Measurements from ENCODE around the gene NR2C2AP. TPM values are rescaled to one million over a fixed set of nuclear protein-coding genes. Genes with fewer than 3 reads are reported as not detected.

NR2C2AP gene
- total and polyA plus RNA-seq, 9 donors = 8.8 to 27.2 (median 14.9) TPM

DNA sequence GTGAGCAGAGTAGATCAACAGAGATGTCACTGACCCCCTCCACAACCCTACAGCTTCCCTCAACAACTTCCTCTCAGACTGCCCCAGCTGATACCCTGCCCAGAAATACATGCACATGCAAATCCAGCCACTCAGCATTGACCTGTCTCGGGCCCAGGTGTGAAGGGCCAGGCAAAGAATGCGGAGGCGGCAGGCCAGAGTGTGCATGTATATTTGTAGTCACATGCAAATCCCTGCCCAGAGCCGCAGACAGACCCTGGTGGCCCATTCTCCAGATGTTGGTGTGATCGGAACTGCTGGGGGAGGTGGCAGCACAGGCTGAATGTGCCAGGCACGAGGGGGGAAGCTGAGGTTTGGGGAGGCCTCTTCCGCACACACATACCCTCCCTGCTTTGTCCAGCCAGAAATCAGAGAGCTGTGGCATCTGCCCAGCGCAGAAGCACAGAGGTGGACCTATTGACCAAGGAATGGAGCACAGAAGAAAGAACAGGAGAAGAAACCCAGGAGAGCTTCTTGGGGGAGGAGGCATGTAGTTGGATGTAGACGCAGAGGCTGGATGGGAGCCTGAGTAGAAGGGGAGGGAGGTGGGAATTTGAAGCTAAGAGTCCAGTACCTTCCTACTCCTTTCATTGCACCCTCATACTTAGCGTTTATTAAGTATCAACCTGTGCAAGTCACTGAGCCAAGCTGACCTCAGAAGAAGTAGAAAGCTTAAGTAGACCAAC, 47.6 kb downstream of the NR2C2AP start:
- 84 to 93% (median 89%) methylated on average over 10 of the region's 10 CpGs for WGBS, 3 donors
- H3K36me3 ChIP-seq = no peaks in the 10 kb centered on the region
- H3K4me3 ChIP-seq = no peak overlapping the region
- TF ChIP-seq EP300 (IDR thresholded peaks at IDR 0.05) = no peak
- no peak for TF ChIP-seq POLR2A (IDR thresholded peaks at IDR 0.05)
- TF ChIP-seq, protein P1, sequence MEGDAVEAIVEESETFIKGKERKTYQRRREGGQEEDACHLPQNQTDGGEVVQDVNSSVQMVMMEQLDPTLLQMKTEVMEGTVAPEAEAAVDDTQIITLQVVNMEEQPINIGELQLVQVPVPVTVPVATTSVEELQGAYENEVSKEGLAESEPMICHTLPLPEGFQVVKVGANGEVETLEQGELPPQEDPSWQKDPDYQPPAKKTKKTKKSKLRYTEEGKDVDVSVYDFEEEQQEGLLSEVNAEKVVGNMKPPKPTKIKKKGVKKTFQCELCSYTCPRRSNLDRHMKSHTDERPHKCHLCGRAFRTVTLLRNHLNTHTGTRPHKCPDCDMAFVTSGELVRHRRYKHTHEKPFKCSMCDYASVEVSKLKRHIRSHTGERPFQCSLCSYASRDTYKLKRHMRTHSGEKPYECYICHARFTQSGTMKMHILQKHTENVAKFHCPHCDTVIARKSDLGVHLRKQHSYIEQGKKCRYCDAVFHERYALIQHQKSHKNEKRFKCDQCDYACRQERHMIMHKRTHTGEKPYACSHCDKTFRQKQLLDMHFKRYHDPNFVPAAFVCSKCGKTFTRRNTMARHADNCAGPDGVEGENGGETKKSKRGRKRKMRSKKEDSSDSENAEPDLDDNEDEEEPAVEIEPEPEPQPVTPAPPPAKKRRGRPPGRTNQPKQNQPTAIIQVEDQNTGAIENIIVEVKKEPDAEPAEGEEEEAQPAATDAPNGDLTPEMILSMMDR (IDR thresholded peaks at IDR 0.05) = no peak
- no peaks in the 10 kb centered on the region for H3K9me3 ChIP-seq
- intact Hi-C loops (cut with DNase I) = no loop called here
- H3K27me3 ChIP-seq = no peaks in the 10 kb centered on the region
- no peak overlapping the region for H3K27ac ChIP-seq
- DNase-seq = no peak
- no peaks in the 10 kb centered on the region for H3K4me1 ChIP-seq (ENCODE audit: insufficient read depth)

DNA sequence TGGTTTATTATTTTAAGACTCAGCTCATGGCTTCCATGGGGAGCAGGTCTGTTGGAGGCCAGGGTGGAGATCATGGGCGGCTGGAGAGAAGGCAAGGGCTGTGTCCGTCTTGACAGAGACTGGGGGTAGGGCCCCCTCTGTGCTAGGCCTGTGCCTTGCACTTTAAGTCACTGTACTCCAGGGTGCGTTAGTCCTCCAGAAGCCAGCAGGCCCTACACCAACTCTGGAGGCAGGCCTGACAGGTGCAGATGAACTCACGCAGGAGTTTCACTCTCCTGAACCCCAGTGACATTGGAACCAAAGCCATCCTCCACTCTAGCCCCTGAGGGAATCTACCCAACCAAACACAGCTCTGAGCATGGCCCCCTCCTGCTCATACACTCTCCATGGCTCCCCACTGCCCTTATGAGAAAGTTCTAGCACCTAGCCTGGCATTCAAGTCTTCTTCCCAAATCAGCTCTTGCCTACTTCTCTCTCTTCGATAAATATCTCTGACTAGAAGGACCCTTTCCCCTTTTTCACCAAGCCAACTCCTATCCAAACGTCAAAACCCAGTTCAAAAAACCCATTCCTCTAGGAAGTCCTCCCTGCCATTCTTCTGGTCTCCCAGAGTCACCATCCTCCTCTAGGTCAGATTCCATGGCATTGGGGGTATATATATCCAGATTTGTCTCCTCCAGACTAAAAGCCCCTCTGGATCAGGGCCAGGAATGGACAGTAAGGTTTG, 48.3 kb downstream of the NR2C2AP start:
- H3K4me1 ChIP-seq (ENCODE audit: insufficient read depth) = no peaks in the 10 kb centered on the region
- TF ChIP-seq POLR2A (IDR thresholded peaks at IDR 0.05) (no peak), EP300 (IDR thresholded peaks at IDR 0.05) (no peak)
- TF ChIP-seq, protein P1 (IDR thresholded peaks at IDR 0.05) = no peak
- H3K4me3 ChIP-seq = no peak overlapping the region
- intact Hi-C loops (cut with DNase I) = no loop called here
- H3K27me3 ChIP-seq = no peaks in the 10 kb centered on the region
- 93 to 96% (median 93%) methylated on average over 6 of the region's 6 CpGs for WGBS, 3 donors
- H3K36me3 ChIP-seq = no peaks in the 10 kb centered on the region
- no peak overlapping the region for H3K27ac ChIP-seq
- no peaks in the 10 kb centered on the region for H3K9me3 ChIP-seq
- DNase-seq = no peak

DNA sequence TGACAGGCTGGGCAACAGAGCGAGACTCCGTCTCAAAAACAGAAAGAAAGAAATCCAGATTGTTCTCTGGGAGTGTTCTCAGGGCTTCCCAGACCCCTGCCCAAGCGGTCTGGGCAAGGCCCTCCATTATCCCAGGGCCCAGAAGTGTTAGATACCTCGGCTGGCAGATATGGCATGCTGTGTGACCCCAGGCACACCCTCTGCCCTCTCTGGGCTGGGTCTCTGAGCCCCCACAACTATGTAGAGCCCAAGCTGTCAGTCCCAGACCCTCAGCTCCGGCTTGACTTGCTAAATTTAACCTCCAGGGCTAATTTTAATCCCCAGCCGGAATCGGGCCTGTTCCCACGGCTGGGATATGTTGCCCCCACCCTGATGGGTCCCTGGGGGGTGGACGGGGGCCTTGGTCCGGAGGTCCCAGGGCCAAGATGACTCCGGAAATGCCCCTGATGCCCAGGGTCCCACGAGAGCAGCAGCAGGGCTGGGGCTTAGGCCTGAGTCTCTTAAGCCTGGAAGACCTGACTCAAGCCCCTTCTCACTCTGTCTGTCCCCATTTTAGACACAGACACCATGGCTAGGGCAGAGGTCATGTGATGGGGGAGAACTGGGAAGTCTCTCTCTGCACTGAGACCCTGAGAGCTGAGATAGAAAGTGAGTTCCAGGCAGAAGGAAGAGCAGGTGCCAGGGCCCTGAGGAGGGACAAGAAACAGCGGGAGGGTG, 50.4 kb downstream of the NR2C2AP start:
- no peak for DNase-seq
- H3K9me3 ChIP-seq = no peaks in the 10 kb centered on the region
- H3K36me3 ChIP-seq = no peaks in the 10 kb centered on the region
- H3K27ac ChIP-seq = no peak overlapping the region
- TF ChIP-seq, protein P1 (IDR thresholded peaks at IDR 0.05) = no peak
- TF ChIP-seq POLR2A (IDR thresholded peaks at IDR 0.05) (no peak), EP300 (IDR thresholded peaks at IDR 0.05) (no peak)
- no peaks in the 10 kb centered on the region for H3K27me3 ChIP-seq
- no peaks in the 10 kb centered on the region for H3K4me1 ChIP-seq (ENCODE audit: insufficient read depth)
- H3K4me3 ChIP-seq = no peak overlapping the region
- WGBS, 3 donors = 69 to 78% (median 77%) methylated on average over 13 of the region's 13 CpGs
- intact Hi-C loops (cut with DNase I) = no loop called here

DNA sequence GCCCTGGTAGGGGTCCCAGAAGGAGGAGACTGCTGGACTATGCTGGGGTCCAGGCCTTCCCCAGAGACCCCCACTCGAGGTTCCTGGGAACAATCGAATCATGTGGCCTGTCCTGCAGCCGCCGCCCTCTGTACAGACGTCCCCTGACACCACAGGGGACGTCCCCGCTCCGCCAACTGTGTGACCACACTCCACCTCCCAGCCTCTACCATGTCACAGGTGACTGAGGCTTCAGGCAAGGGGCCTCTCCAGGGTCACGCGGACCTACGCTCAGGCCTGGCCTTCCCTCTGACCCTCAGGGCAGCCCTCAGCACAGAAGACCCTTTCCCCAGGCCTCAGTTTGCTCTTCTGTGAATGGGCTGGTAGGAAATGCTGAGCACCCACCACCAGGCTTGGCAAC, 51.8 kb downstream of the NR2C2AP start:
- no peaks in the 10 kb centered on the region for H3K27me3 ChIP-seq
- DNase-seq = no peak
- TF ChIP-seq, protein P1 (IDR thresholded peaks at IDR 0.05) = no peak
- TF ChIP-seq EP300 (IDR thresholded peaks at IDR 0.05) = no peak
- no peak for TF ChIP-seq POLR2A (IDR thresholded peaks at IDR 0.05)
- intact Hi-C loops (cut with DNase I) = no loop called here
- no peak overlapping the region for H3K27ac ChIP-seq
- H3K4me1 ChIP-seq (ENCODE audit: insufficient read depth) = no peaks in the 10 kb centered on the region
- WGBS, 3 donors = 81 to 84% (median 83%) methylated on average over 11 of the region's 11 CpGs
- no peak overlapping the region for H3K4me3 ChIP-seq
- no peaks in the 10 kb centered on the region for H3K36me3 ChIP-seq
- H3K9me3 ChIP-seq = no peaks in the 10 kb centered on the region

Small RNAs within 50 kb of the gene (small RNA-seq; reads per million reads assigned to genes)
- not detected for gene RNU6-1028P

Other genes with a start within 250 kb of the NR2C2AP start
- gene SUGP2, start 169.9 kb downstream of the NR2C2AP start, total RNA-seq = 10 to 100 TPM; 29.1 to 81.9 (median 57.0) TPM
- 10 to 100 TPM; 27.0 to 37.1 TPM for gene SUGP2, start 169.9 kb downstream of the NR2C2AP start, polyA plus RNA-seq
- gene ARMC6, start 169.8 kb downstream of the NR2C2AP start, total RNA-seq = 10 to 100 TPM; 11.2 to 27.5 (median 14.8) TPM
- gene ARMC6, start 169.8 kb downstream of the NR2C2AP start, polyA plus RNA-seq = 10 to 100 TPM in 1 of 2 donors, 1 to 10 TPM in 1; 7.0 to 14.6 TPM
- gene SLC25A42, start 139.4 kb downstream of the NR2C2AP start, total RNA-seq = 10 to 100 TPM in 6 of 7 donors, 1 to 10 TPM in 1; 9.5 to 34.3 (median 23.2) TPM
- gene SLC25A42, start 139.4 kb downstream of the NR2C2AP start, polyA plus RNA-seq = 10 to 100 TPM in 1 of 2 donors, 1 to 10 TPM in 1; 6.5 to 18.8 TPM
- 10 to 100 TPM; 15.9 to 33.9 (median 23.9) TPM for gene TMEM161A, start 64.9 kb downstream of the NR2C2AP start, total RNA-seq
- 10 to 100 TPM in 1 of 2 donors, 1 to 10 TPM in 1; 3.2 to 28.1 TPM for gene TMEM161A, start 64.9 kb downstream of the NR2C2AP start, polyA plus RNA-seq
- 1 to 10 TPM in 4 of 7 donors, under 1 TPM in 2, not detected in 1; 0.46 to 3.6 (median 2.1) TPM for gene MEF2B, start 33.2 kb downstream of the NR2C2AP start, total RNA-seq
- 1 to 10 TPM in 1 of 2 donors, under 1 TPM in 1; 0.35 to 1.1 TPM for gene MEF2B, start 33.2 kb downstream of the NR2C2AP start, polyA plus RNA-seq
- 10 to 100 TPM in 6 of 7 donors, 1 to 10 TPM in 1; 5.4 to 19.0 (median 16.6) TPM for gene BORCS8, start 11.3 kb downstream of the NR2C2AP start, total RNA-seq
- gene BORCS8, start 11.3 kb downstream of the NR2C2AP start, polyA plus RNA-seq = 10 to 100 TPM in 1 of 2 donors, 1 to 10 TPM in 1; 5.7 to 13.1 TPM
- gene RFXANK, start 11.2 kb downstream of the NR2C2AP start, total RNA-seq = 10 to 100 TPM; 40.4 to 67.2 (median 58.4) TPM
- 10 to 100 TPM in 1 of 2 donors, 1 to 10 TPM in 1; 9.7 to 59.2 TPM for gene RFXANK, start 11.2 kb downstream of the NR2C2AP start, polyA plus RNA-seq
- not detected for gene NCAN, start 8.5 kb upstream of the NR2C2AP start, total RNA-seq
- gene NCAN, start 8.5 kb upstream of the NR2C2AP start, polyA plus RNA-seq = not detected
- 1 to 10 TPM in 1 of 7 donors, under 1 TPM in 2, not detected in 4; 0.25 to 3.7 (median 0.31) TPM for gene TM6SF2, start 69.9 kb upstream of the NR2C2AP start, total RNA-seq
- gene TM6SF2, start 69.9 kb upstream of the NR2C2AP start, polyA plus RNA-seq = under 1 TPM in 1 of 2 donors, not detected in 1; 0.19 TPM
- 10 to 100 TPM; 14.7 to 42.9 (median 37.3) TPM for gene SUGP1, start 117.1 kb upstream of the NR2C2AP start, total RNA-seq
- 10 to 100 TPM; 27.6 to 29.0 TPM for gene SUGP1, start 117.1 kb upstream of the NR2C2AP start, polyA plus RNA-seq
- gene MAU2, start 117.4 kb upstream of the NR2C2AP start, total RNA-seq = 10 to 100 TPM; 48.3 to 77.0 (median 61.7) TPM
- gene MAU2, start 117.4 kb upstream of the NR2C2AP start, polyA plus RNA-seq = 10 to 100 TPM; 12.4 to 33.2 TPM
- 10 to 100 TPM; 10.7 to 83.0 (median 57.9) TPM for gene GATAD2A, start 202.3 kb upstream of the NR2C2AP start, total RNA-seq
- 10 to 100 TPM; 13.7 to 18.9 TPM for gene GATAD2A, start 202.3 kb upstream of the NR2C2AP start, polyA plus RNA-seq

All from ovary (tissue), 9 donors.